MV-4-11 (cell line): ENCODE data around the gene KLHL2.
"Not testable (repeated sequence)": the region's sequence is repeated elsewhere in the genome, so short reads cannot be mapped to it uniquely, and the experiment has no call there.

Source experiments
- DNase-seq: peaks from one replicate; lab custom pipeline; 2025; lab: John Stamatoyannopoulos, UW

KLHL2 gene

GRCh38 chr4:165232623-165233433 lies 25.5 kb downstream of the KLHL2 start:
- DNase-seq = peak; percentile 55

DNA sequence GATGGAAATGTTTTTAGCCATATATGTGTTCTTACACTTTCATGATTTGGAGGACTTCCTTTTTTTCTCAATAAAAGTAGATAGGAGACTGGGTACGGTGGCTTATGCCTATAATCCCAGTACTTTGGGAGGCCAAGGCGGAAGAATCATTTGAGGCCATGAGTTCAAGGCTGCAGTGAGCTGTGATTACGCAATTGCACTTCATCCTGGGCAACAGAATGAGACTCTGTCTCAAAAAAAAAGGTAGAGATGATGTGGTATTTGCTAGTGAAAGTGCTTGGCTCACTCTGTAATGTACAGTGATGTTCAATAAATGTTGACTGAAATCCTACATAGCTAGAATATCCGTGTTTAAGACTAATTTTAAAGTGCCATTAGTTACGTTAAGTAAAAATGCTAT lies 27.4 kb downstream of the KLHL2 start:
- peak; percentile 62 for DNase-seq

- DNase-seq = not testable (repeated sequence)
Observed at GRCh38 chr4:165236852-165237251, 29.5 kb downstream of the KLHL2 start.

DNA sequence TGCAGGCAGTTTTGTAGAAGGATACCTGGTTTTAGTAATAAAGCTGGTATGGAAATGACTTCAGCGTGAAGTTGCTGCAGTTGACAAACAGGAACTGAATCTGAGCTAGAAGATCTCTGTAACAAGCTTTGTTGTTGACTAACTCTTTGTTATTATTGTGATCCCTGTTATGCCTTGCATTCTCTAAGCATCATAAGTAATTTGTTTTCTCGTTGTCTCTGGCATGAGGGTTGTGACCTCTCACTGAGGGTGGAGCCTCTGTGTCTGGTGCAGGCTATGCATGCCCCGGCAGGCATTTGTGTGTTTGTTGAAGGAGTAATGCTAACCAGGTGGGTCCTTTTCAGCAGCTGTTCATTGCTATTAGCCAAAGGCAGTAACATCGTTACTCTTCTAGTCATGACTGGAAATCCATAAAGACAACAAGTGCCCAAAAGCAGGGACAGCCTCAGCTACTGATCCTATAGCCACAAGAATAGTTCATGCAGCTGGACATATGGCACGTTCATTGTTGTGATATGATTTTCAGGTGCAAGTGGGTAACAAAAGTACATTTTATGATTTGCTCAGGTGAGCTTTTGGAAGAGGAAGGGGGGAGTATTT lies 30.8 kb downstream of the KLHL2 start:
- peak; percentile 17 for DNase-seq

- DNase-seq = not testable (repeated sequence)
Observed at GRCh38 chr4:165240761-165241160, 33.4 kb downstream of the KLHL2 start.

DNA sequence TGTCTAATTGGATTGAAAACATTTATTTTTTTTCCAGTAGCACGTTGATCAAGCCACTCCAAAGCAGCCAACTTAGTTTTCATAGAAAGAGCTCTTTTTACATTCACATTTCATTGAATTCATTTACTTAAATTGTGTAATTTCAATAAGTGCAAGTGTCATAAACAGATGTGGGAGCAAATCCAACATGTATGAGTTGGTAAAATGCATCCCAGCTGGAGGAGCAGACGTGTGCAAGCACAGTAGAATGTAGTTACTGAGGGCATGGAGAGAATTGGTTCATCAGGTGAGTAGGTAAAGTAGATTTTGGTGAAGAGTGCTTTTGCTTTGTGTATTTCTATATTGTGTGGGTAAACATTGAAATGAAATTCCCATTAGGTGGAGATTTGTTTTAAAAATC lies 36.8 kb downstream of the KLHL2 start:
- not testable (repeated sequence) for DNase-seq

GRCh38 chr4:165244587-165245186 lies 37.3 kb downstream of the KLHL2 start:
- not testable (repeated sequence) for DNase-seq

DNA sequence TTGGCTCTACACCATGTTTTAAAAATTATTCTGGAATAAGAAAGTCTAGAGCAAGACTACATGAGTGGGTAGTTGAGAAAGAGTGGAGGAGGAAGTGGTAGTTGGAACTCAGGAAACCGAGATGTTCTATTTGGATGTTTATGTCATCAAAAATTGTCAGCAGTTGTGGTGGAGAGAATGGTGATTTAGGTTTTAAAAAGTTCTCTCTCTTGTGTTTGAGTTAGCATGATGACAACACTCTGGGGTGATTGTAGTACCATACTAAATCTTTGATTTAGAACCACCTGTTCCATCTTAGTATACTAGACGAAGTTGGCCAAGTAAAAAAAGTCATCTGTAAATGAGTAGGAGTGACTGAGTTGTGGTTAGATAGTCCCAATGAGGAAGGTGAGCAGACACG lies 40.7 kb downstream of the KLHL2 start:
- DNase-seq = peak; percentile 73

GRCh38 chr4:165248904-165249303 lies 41.5 kb downstream of the KLHL2 start:
- not testable (repeated sequence) for DNase-seq

DNA sequence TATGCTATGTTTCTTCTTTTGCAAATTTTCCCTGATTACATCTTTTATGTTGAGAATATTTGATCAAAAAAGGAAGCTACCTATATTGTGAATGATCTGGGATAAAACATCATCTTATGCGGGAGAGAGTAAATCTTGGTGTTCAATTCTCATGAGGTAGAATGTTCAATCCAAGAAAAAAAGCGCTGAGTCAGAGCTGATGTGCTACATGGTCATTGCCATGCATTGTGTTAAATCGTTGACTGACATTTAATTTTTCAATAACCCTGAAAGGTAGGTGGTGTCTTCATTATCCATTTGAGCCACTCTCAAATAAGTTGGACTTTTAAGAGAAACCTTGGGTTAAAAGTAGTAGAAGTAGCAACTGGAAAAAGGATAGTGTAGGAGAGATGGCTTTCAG lies 47.4 kb downstream of the KLHL2 start:
- not testable (repeated sequence) for DNase-seq

DNA sequence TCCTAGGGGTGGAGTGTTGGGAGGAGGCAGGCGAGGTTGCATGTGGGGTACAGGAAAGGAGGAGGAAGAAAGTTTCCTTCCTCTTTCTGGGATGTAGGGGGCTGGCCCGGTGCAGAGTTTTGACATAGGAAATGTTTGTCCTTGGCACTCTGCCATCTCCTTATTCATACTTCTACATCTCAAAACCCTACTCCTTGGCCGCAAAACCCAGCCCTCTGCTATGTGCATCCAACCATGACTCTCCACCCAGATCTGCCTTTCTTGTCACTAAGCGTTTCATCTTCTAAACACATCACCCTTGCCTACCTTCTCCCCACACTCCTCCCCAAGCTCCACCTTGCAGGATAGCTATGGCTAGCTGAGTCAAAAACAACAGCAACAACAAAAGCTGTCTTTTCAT lies 48.1 kb downstream of the KLHL2 start:
- peak; percentile 94 for DNase-seq

DNA sequence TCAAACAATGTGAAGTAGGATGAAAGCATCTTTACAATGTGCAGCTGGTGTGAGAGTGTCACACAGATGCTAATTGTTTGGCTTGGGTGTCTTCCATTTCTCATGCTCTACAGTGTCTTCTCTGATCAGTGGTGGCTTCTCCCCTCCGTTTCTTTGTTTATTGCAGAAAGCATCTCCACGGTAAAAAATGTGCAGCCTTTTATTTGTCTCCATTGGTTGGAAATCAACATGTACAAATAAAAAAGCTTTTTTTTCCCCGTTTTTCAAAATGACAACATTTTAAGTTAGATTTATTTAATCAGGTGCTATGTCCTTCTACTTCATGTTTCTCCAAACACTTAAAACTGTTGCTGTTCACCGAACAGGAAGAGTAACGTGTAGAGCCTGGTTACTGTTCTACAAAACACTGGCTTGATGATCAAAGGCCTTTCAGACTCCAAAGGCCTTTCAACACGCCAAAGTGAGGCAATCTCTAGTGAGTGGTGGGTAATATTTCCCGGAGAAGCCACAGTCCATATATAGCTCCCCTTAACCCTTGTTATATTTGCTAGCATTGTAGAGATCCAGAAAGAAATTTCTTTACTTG lies 48.8 kb downstream of the KLHL2 start:
- peak; percentile 86 for DNase-seq

GRCh38 chr4:165259776-165260175 lies 52.4 kb downstream of the KLHL2 start:
- DNase-seq = not testable (repeated sequence)

DNA sequence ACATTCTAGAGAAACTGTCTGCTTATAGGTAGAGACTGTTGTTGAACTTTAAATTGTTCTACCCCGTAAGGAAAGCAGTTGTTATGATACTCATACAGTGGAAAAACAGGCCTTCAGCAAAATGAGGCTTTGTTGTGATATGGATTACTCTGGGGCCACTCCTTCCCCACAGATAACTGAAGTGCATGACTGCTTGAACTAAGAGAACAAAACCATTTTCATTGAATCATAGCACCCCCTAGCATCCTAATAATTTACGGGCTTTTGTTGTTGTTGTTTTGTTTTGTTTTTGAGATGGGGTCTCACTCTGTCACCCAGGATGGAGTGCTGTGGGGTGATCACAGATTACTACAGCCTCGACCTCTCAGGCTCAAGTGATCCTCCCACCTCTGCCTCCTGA lies 54.9 kb downstream of the KLHL2 start:
- DNase-seq = not testable (repeated sequence)

- DNase-seq = not testable (repeated sequence)
Observed at GRCh38 chr4:165263466-165263865, 56.1 kb downstream of the KLHL2 start.

- DNase-seq = not testable (repeated sequence)
Observed at GRCh38 chr4:165269931-165270330, 62.6 kb downstream of the KLHL2 start.

GRCh38 chr4:165273443-165273842 lies 66.1 kb downstream of the KLHL2 start:
- not testable (repeated sequence) for DNase-seq

- peak; percentile 37 for DNase-seq
Observed at GRCh38 chr4:165275357-165275756, 68.0 kb downstream of the KLHL2 start.

DNA sequence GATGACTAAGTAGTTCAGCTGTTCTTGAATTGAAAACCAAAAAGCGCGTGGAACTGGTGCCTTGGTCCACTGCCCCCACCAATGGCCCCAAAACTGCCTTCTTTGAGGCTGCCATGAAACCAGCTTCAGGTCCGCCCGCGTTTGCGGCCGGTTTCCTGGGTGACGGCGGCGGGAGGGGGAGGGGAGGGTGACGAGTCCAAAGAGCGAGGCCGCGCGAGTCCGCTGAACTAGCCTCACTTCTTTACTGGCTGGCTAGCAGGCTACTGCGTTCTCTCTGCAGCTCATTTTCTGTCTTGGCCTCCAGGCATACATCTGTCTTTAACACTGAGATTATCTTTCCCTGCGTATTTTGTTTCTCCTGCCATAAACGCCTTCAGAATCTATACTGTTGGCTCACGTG lies 72.2 kb downstream of the KLHL2 start:
- not testable (repeated sequence) for DNase-seq

- not testable (repeated sequence) for DNase-seq
Observed at GRCh38 chr4:165284697-165285096, 77.3 kb downstream of the KLHL2 start.

GRCh38 chr4:165286619-165287340 lies 79.4 kb downstream of the KLHL2 start:
- peak; percentile 50 for DNase-seq

GRCh38 chr4:165288226-165288625 lies 80.9 kb downstream of the KLHL2 start:
- DNase-seq = no peak
